IPS-NIHi7 (cell line): Measurements from ENCODE around the gene GJB6.
"Not testable (repeated sequence)": the region's sequence is repeated elsewhere in the genome, so short reads cannot be mapped to it uniquely, and the experiment has no call there.

Experiments
- DNase-seq: peaks from one replicate; pipeline ENCODE4 v3.0.0; 2012; ENCODE audit warnings: mixed read lengths; ENCODE audit errors: extremely low spot score

GJB6 gene

DNA sequence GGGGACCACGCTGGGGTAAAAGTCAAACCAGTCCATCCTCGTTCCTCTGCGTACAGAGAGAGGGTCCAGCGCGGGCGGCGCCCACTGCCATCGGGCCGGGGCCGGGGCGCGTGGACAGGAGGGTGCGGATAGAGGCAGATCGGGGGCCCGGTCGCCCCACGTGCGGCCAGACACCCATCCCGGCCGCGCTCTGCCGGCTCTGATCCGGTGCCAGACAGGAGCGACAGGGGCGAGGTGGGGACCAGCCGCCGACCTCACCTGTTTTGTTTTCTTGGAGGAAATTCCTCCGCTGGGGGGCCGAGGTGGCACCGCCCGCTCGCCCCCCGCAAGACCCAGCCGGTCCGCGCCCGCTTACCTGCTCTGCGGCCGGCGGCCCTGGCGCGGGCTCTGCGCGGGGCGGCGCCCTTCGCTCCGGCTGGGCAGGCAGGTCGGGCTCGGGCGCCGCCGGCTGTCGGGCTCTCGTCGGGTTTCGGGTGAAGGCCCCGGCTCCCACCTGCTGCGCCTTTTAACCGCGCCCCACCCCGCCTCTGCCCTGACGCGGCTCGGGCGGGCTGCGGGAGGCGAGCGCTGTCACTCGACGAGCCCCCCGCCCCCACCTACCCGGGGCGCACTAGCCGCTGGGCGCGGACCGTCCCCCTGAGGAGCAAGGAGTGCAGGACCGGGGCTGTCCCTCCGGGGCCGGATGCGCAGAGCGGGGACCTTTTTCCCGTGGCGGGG is at the start of gene GJB6:
GJB6 (minus strand) TSS at position 481 of the 717 bp plus-strand sequence. CDS start 8,839 bp downstream, outside the sequence.
- DNase-seq: peak; percentile 75

GRCh38 chr13:20276901-20277300 is 44.8 kb upstream of the GJB6 start:
- DNase-seq: not testable (repeated sequence)

- no peak for DNase-seq
These were observed 42.3 kb upstream of the GJB6 start for GRCh38 chr13:20274466-20274865.

DNA sequence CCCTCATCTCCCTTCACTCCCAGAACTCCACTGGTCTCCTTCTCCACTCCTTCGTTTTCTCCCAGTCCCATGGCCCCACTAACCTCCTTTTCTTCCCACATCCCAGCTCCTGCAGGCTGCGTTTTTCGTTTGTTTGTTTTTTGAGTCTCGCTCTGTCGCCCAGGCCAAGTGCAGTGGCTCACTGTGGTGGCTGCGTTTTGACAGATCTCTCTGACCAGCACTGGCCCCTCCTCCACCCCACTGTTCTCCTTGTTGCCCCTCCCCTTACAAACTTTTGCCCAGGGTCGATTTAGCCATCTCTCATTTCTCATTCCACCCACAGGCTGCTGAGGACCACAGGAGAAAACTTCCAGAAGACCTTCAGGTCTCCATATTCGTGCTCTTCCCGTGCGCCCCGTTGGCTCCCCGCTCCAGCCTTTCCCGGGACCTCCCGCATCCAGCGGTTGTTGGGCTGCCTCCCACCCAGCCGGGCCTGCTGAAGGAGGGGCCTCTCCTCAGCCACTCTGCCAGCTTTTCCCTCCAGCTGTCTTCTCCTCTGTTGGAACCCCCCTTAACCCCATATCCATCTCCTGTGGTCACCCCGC is 40.6 kb upstream of the GJB6 start:
- no peak for DNase-seq

DNA sequence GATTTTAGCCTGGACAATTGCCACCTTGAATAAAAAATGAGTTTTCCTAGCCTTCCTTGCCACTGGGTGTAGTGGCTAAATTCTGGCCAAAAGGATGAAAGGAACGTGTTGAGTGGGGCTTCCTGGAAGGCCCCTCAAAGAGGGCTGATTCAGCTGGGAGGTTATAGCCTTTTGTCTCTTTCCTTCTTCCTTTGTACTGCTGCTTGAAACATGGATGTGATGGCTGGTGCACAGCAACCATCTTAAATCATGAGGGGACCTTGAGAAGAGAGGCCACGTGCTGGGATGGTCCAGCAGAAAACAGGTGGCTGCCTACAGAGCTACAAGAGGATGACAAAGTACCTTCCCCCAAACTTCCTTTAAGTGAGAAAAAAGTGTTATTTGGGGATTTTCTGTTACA is 40.0 kb upstream of the GJB6 start:
- no peak for DNase-seq

DNA sequence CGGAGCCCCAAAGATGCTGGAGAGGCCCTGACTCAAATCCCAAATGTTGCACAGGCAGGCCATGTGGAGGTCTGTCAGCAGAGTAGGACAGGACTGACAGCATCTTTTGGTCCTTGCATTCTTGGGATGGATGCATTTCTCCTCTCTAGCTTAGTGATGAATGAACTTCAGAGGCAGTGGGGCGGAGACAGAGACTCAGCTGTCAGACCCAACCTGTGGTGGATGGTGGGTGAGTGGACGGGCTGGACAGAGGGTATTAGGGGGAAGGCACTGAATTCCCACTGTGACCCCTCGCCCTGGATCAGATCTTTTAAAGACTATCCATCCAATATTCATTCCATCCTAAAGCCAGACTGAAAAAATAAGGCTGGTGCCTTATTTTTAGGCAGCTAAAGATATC is 39.3 kb upstream of the GJB6 start:
- DNase-seq: no peak

GRCh38 chr13:20270163-20270865 is 38.2 kb upstream of the GJB6 start:
- no peak for DNase-seq

DNA sequence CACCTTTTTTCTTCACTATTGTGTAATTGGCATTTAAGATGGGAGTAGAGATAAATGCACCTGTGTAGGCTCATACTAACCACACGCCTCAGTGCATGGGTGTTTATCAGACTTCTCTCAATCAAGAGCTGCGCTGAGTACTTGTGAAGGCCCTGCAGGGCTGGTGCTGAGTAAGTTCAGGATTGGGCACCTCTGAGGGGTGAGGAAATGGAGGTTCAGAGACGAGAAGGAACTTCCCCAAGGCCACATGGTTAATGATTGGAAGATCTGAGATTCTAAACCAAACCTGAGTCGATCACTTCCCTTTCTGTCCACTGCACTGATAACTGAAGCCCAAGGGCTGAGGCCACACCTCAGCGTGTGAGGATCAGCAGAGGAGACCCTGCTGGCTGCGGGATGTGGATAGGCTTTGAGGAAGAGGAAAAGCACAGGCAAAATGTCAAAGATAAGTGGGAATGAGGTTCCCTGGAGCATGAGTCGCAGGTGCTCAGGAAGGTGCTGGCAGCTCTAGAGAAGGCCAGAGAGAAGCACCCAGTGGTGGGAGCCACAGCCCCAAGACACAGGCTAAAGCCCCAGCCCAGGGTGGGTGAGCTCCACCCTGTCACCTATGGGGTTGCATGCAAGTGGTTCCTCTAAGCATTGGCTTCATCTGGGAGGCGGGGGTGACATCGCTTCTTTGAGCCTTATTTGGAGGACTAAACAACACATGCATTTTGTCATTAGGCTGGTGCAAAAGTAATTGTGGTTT is 32.3 kb upstream of the GJB6 start:
- DNase-seq: peak; percentile 5

- no peak for DNase-seq
These were observed 31.4 kb upstream of the GJB6 start for GRCh38 chr13:20263393-20264044.

DNA sequence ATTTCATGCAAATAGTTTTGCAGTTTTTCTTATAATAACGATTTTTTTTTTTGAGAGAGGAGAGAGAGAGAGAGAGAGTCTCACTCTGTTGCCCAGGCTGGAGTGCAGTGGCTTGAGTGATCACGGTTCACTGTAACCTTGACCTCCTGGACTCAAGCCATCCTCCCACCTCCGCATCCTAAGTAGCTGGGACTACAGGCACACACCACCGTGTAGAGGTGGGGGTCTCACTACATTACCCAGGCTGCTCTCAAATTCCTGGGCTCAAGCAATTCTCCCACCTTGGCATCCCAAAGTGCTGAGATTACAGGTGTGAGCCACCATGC is 26.8 kb upstream of the GJB6 start:
- DNase-seq: no peak

DNA sequence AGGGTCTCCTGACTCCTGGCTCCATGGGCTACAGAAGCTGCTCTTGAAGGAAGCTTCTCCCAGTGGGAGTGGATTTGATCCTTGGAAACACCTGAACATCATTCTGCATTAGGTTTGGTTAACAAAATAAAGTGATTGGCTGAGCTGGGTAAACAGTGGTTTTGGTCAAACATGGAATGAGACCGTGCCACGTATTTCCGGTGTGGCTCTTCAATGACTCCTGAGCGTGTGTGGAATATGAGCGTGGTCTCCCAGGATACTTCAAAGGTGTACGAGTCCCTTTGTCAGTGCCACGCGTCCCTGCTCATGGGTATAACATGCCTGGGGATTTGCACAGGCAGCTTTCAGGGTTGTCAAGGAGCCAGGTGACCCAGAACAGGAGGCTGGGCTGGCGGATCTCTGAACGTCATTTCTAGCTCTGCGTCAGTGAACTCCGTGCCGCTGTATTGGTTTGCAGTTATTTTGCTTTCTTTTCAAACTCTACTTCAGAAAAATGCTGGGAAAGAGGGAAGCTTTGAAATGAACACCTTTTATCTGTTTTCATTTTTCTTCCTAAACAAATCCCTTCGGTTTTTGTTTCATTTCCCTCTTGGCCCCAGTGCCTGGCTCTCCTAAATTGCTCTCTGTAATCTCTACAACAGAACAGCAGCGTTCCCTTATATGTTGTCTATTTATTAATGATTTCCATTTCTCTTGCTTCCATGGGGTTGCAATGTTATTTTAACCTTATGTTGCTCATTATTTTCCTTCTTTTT is 26.3 kb upstream of the GJB6 start:
- DNase-seq: no peak

DNA sequence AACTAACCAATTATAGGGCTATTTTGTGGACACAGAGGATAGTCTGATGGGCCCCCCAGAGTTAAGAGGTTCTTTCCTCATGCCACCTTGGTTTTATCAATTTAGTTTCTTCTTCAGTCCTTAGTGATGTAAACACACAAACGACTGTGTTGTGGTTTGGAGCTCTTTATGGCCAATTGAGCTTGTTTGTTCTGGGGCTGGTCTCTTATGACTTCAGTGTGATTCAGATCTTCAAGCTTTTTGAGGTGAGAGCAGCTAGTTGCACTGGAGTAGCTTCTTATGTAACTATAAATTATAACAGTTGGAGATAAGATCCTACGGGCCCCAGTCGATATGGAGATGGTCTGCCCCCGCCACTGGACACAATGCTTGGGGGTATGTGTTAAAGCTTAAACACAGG is 22.0 kb upstream of the GJB6 start:
- no peak for DNase-seq

DNA sequence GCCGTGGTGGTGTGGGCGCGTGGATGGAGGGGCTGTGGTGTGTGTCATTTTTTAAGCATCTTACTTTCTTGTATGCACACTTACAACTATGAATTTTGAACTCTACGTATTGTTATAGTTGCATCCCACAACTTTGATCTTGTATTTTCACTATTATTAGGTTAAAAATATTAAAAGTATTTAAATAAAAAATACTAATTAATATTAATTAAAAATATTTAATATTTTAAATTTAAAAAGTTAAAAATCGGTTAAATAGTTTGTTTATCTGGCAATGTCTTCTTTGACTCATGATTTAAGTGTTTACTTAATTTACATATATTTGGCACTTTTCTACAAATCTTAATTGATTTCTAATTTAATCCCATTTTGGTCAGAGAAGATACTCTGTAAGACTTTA is 17.8 kb upstream of the GJB6 start:
- no peak for DNase-seq

- no peak for DNase-seq
These were observed 15.8 kb upstream of the GJB6 start for GRCh38 chr13:20247963-20248362.

DNA sequence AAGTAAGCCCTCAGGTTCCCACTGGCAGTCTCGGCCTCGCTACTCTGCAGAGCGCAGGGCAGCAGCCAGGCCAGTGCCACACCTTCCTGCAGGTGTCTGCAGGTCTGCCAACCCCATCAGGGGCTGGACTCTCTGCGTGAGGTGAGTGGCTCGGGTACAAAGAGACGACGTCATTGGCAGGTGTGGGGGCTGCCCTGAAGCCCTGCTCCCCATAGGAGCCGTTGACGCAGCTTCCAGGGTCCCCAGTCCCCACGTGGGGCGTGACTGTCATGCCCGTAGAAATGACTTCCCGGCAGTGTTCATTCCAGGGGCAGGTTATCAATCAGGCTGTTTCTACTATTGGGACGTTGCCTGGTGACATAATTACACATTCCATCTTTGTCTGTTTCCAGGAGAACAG is 15.3 kb upstream of the GJB6 start:
- no peak for DNase-seq

GRCh38 chr13:20241593-20241992 is 9.5 kb upstream of the GJB6 start:
- no peak for DNase-seq

DNA sequence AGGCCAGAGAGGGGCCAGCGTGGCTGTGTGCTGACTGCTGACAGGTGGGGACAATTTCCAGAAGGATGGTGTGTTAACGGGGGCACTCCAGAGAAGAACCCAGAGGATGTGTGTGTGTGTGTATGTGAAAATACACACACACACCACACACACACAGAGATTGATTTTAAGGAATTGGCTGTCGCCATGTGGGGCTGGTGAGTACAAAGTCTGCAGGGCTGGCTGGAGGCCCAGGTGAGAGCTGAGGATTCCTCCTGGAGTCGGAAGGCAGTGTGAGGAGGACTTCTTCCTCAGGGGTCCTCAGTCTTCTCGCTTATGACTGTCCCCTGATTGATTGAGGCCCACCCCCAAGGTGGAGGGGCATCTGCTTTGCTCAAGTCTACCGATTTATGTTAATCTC is 7.6 kb upstream of the GJB6 start:
- DNase-seq: no peak

GRCh38 chr13:20232556-20233277 is 598 bp upstream of the GJB6 start:
- no peak for DNase-seq

DNA sequence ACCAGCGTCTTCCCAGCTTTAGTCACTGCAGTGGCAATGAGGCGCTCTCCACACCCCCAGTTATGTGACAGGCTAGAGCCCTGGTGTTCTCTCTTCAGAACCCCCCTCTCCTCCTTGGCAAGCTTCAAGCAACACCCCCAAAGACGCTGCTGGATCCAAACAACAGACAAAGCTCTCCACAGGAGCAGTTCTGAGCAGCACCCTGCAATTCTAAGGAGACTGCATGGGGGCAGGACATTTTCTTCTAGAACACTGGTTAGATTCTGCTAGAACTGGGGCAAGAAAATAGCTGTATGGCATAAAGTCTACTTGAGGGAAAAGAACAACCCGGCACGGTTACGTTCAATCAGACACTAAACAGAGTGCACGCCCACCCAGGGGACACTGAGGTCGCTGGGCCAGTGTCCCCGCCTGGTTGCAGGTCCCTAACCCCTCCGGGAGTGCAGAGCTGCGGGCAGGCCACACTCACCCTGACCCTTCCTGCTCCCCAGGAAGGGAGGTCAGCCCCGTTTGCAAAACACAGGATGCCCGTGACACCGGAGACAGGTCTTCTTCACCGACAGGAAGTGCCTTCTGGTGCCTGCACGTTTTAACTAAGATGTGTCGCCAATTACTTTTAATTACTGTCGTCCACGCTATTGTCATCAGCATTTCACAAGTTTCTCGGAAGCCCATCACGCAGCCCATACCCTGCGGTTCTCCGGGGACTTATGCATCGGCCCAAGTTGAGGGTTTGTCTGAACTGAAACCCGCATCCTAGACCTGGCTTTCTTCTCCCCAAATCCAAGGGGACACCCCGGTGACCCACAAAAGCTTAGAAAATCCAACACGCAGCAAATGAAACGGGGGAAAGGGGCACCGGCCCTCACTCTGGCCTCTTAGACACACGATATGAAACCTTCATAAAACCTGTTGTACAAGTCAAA is 943 bp downstream of the GJB6 start:
- no peak for DNase-seq

GRCh38 chr13:20227730-20228129 is 4.4 kb downstream of the GJB6 start:
- DNase-seq: no peak
